HEK293T (cell line): ENCODE measurements around the gene RAB6D.

Experiments used
- ARNT ChIP-seq: fragments of 450-650 bp; IDR thresholded peaks from 2 replicates; pipeline ENCODE4 v1.6.1; 2017; ENCODE audit warnings: mild to moderate bottlenecking
- SUZ12 ChIP-seq: fragments of 450-650 bp; IDR thresholded peaks from 2 replicates; pipeline ENCODE4 v1.6.1; 2016; ENCODE audit warnings: mild to moderate bottlenecking
- TARDBP ChIP-seq: fragments of 450-650 bp; IDR thresholded peaks from 2 replicates; pipeline ENCODE4 v1.6.1; 2016

GRCh38 chr2:131365452-131365851 lies 1.5 kb upstream of the RAB6D start:
- TF ChIP-seq SUZ12 (no peak), ARNT (no peak), TARDBP (no peak)
